Stomach (tissue), 9 donors: ENCODE data around the gene UNC79. TPM values are rescaled to one million over a fixed set of nuclear protein-coding genes. Genes with fewer than 3 reads are reported as not detected.

Source experiments
- DNase-seq, 2 donors: peaks; one replicate each; pipeline versions ENCODE4 v3.0.0 to v3.0.0-alpha.2; 2013 to 2019
- H3K27ac ChIP-seq, 5 donors: fragments of 200-600 bp in 4 of 5; sonication (generic) in 4 of 5; one replicate each; pipeline ENCODE4 v1.5.1; 2013 to 2019; ENCODE audit warnings: mild to moderate bottlenecking in 1 of 5, moderate library complexity in 1 of 5
- H3K27me3 ChIP-seq, 3 donors: fragments of 200-600 bp; sonication (generic); one replicate each; pipeline ENCODE4 v1.5.1; 2017 to 2019; ENCODE audit warnings: mixed run types in 1 of 3
- H3K36me3 ChIP-seq, 4 donors: fragments of 200-600 bp; sonication (generic); 1 replicate in 3 of 4; 2 replicates in 1 of 4; pipeline ENCODE4 v1.5.1; 2016 to 2019
- H3K4me1 ChIP-seq, 4 donors: fragments of 200-600 bp; sonication (generic); one replicate each; pipeline ENCODE4 v1.5.1; 2016 to 2019
- H3K4me3 ChIP-seq, 4 donors: fragments of 200-600 bp; sonication (generic) in 3 of 4; one replicate each; pipeline ENCODE4 v1.5.1; 2016 to 2019; ENCODE audit warnings: mild to moderate bottlenecking in 1 of 4
- H3K9me3 ChIP-seq, 4 donors: fragments of 200-600 bp; sonication (generic); one replicate each; pipeline ENCODE4 v1.5.1; 2016 to 2019
- EP300 ChIP-seq: sonication (generic); formaldehyde crosslinking; IDR thresholded peaks from one replicate; pipeline ENCODE4 v1.6.1; 2017; ENCODE audit warnings: antibody characterized with exemption
- POLR2A ChIP-seq, 4 donors: fragments of 450-650 bp; IDR thresholded peaks; one replicate each; pipeline ENCODE4 v1.6.1; 2016; ENCODE audit warnings: antibody characterized with exemption in 4 of 4, control low read depth in 2 of 4, mild to moderate bottlenecking in 1 of 4, moderate library complexity in 1 of 4
- POLR2AphosphoS5 ChIP-seq, 3 donors: sonication (generic); formaldehyde crosslinking; IDR thresholded peaks; one replicate each; pipeline ENCODE4 v1.6.1; 2016; ENCODE audit warnings: antibody characterized with exemption in 3 of 3
- WGBS, 5 donors: extraction: QIAGEN DNeasy Blood & Tissue Kit in 3 of 5; methylation state at CpG; one replicate each; pipeline versions ENCODE4 v1.1.5 to v1.1.7; 2013 to 2018; 5-methylcytosine and 5-hydroxymethylcytosine counted together
- intact Hi-C: fragments of 100-400 bp; cut with DNase I; formaldehyde crosslinking; loops from one replicate; pipeline ENCODE4 v1.15.1; 2023; ENCODE audit warnings: low total_unique reads
- polyA plus RNA-seq, 3 donors: library from polyadenylated mRNA; stranded (reverse); fragments of 200-250 nt; gene quantifications; one replicate each; pipeline ENCODE4 v1.2.3, GENCODE V29; 2013
- total RNA-seq, 5 donors: library from RNA; depleted of rRNA; stranded (reverse); fragments of >200 nt; gene quantifications; one replicate each; pipeline versions ENCODE4 v1.1.0 to v1.2.3, GENCODE V29; 2014 to 2016
- TF ChIP-seq, protein P1 (sequence below), 7 experiments: fragments of 450-650 bp in 4 of 7; fragments of 200-600 bp in 3 of 7; sonication (generic) in 3 of 7; IDR thresholded peaks; one replicate each; pipeline ENCODE4 v1.5.1; 2016 to 2019; ENCODE audit warnings: antibody characterized with exemption in 7 of 7, control low read depth in 2 of 7, mild to moderate bottlenecking in 1 of 7
- donor health status: healthy with polysubstance abuse.
- donor health status: Bipolar disorder and iron deficiency.
- donor health status: healthy.

UNC79 gene
- total and polyA plus RNA-seq, 8 donors: under 0.01 to 1.9 (median 0.35) TPM; not detected in 2

DNA sequence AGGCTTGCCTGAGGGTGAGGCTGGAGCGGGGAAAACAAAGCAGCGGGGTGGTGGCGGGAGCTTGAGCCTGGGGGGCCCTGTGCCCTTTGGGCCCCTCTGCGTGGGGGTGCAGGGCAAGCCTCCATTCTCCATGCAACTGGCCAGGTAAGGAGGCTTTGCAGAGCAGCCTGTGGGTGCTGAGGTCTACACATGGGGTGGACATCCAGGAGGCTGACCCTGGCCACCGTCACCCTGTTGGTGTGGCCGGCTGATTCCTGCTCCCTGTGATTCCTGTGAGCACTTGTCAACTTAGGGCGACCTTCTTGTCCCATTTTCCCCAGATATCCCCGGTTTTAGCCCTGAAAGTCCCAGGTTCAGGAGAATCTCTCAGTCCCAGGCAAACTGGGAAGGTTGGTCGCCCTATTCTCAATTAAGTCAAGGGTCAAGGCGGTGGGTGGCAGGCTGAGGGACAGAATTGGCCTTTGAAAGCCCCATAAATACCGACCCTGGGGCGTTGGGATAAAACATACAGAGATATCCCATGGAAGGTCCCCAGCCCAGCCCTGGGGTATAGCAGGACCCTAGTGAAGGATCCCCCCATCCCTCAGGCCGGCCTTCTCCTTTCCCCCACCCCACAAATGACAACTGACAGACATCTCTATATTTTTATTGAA is 287.1 kb downstream of the UNC79 start:
- Histone ChIP-seq H3K36me3 (peaks cover 0 to 23% (median 13%) of the 10 kb centered on the region in 4 donors), H3K9me3 (no peaks in the 10 kb centered on the region), H3K27me3 (peaks cover 0 to 26% (median under 1%) of the 10 kb centered on the region in 3 donors), H3K4me1 (no peaks in the 10 kb centered on the region), H3K4me3 (no peak overlapping the region), H3K27ac (no peak overlapping the region)
- TF ChIP-seq, protein P1, sequence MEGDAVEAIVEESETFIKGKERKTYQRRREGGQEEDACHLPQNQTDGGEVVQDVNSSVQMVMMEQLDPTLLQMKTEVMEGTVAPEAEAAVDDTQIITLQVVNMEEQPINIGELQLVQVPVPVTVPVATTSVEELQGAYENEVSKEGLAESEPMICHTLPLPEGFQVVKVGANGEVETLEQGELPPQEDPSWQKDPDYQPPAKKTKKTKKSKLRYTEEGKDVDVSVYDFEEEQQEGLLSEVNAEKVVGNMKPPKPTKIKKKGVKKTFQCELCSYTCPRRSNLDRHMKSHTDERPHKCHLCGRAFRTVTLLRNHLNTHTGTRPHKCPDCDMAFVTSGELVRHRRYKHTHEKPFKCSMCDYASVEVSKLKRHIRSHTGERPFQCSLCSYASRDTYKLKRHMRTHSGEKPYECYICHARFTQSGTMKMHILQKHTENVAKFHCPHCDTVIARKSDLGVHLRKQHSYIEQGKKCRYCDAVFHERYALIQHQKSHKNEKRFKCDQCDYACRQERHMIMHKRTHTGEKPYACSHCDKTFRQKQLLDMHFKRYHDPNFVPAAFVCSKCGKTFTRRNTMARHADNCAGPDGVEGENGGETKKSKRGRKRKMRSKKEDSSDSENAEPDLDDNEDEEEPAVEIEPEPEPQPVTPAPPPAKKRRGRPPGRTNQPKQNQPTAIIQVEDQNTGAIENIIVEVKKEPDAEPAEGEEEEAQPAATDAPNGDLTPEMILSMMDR (IDR thresholded peaks at IDR 0.05): no peak
- TF ChIP-seq EP300 (no peak), POLR2A (IDR thresholded peaks at IDR 0.05) (no peak), POLR2AphosphoS5 (IDR thresholded peaks at IDR 0.05) (no peak)
- DNase-seq: no peak
- 84 to 90% (median 89%) methylated on average over 13 of the region's 13 CpGs for WGBS, 5 donors
- intact Hi-C loops: no loop called here

DNA sequence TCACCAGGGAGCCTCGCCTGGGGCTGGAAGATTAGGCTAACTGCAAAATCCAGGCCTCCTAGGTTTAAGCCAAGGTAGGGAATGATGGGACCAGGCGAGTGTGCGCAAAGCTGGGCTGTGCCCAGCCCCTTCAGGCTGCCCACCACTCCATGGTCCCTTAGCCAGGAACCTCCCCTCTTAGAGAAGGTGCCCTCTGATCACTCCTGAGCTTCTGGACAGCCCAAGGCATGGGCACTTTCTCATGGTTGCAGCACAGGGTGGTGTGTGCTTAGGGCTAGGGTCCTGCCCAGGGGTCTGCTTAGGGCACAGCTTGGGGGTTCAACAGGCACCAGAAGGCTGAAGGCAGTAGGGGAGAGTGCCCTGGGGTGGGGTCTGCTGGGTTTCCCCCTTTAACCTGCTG is 288.5 kb downstream of the UNC79 start:
- Histone ChIP-seq H3K27ac (no peak overlapping the region), H3K27me3 (peaks cover 0 to 11% (median 0%) of the 10 kb centered on the region in 3 donors), H3K4me1 (no peaks in the 10 kb centered on the region), H3K9me3 (no peaks in the 10 kb centered on the region), H3K36me3 (peaks cover 0 to 25% (median 13%) of the 10 kb centered on the region in 4 donors), H3K4me3 (no peak overlapping the region)
- TF ChIP-seq, protein P1 (IDR thresholded peaks at IDR 0.05): no peak
- no peak for TF ChIP-seq EP300
- TF ChIP-seq POLR2AphosphoS5 (IDR thresholded peaks at IDR 0.05): no peak
- no peak for TF ChIP-seq POLR2A (IDR thresholded peaks at IDR 0.05)
- intact Hi-C loops: no loop called here
- 89 to 96% (median 91%) methylated on average over 3 of the region's 3 CpGs for WGBS, 5 donors
- DNase-seq: no peak

DNA sequence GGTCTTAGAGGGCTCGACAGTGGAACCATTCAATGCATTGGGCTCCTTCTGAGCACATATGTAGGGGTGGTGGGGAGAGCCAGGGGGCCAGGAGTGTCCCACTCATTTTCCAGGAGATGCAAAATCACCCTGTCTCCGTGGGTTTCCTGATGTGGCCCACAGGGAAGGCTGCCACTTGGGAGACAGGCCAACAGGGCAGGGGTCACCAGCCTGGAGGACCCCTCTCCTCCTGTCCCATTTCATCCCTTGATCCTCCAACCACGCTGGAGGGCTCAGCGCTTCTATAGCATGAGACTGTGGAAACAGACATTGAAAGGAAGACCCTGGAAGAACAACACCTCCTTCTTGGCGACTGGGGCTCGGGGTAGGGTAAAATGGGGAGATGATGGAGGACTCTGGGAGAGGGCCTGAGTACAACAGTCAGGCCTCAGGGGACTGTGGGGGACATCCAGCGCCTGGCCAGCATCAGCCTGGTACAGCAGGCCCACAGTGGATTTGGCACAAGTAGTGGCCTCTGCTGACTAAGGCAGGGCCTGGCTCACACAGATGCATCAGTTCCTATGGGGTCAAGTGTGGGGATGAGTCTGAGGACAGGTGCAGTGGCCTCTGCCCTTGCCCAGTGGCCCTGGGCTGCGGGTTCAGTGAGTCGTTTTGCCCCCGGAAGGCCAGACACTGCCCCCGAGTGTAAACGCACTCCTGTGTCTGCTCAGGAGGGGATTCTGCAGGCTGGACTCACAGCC is 289.5 kb downstream of the UNC79 start:
- Histone ChIP-seq H3K27ac (no peak overlapping the region), H3K4me1 (peaks cover 0 to 6% (median 0%) of the 10 kb centered on the region in 4 donors), H3K4me3 (no peak overlapping the region), H3K36me3 (peaks cover 0 to 31% (median 13%) of the 10 kb centered on the region in 4 donors), H3K27me3 (peaks cover 0 to 4% (median 0%) of the 10 kb centered on the region in 3 donors), H3K9me3 (no peaks in the 10 kb centered on the region)
- no peak for TF ChIP-seq POLR2A (IDR thresholded peaks at IDR 0.05)
- TF ChIP-seq EP300: no peak
- no peak for TF ChIP-seq POLR2AphosphoS5 (IDR thresholded peaks at IDR 0.05)
- TF ChIP-seq, protein P1 (IDR thresholded peaks at IDR 0.05): no peak
- no peak for DNase-seq
- intact Hi-C loops: no loop called here
- 79 to 88% (median 84%) methylated on average over 7 to 12 of the region's 12 CpGs for WGBS, 5 donors

DNA sequence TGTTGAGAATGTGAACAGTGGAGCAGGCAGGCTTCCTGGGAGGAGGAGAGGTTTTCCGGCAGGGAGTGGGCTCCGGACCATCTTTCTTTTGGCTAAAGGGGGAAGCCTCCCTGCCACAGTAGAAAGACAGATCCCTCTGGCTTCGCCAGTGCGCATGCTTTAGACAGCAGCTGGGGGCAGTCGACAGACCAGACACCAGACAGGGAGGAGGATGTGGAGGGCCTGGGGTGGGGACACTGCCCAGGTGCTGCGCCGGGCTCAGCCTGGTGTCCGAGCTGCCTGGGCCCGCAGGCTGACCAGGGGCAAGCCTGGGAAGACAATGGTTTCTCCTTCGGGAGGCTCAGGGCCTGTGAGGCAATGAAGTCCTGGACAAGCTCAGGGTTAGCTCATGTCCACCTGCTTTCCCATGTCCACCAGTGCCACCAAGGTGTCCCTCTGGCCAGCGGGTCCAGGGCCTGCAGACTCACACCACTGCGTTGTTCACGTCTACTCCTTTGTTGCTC is 290.3 kb downstream of the UNC79 start:
- no peak overlapping the region for H3K27ac ChIP-seq
- peaks cover 0 to 39% (median 13%) of the 10 kb centered on the region in 4 donors for H3K36me3 ChIP-seq
- H3K27me3 ChIP-seq: no peaks in the 10 kb centered on the region
- DNase-seq: no peak
- WGBS, 5 donors: 90 to 94% (median 94%) methylated on average over 12 to 13 of the region's 13 CpGs
- H3K4me3 ChIP-seq: no peak overlapping the region
- no peaks in the 10 kb centered on the region for H3K9me3 ChIP-seq
- intact Hi-C loops: no loop called here
- H3K4me1 ChIP-seq: peaks cover 0 to 6% (median 0%) of the 10 kb centered on the region in 4 donors
- TF ChIP-seq, protein P1 (IDR thresholded peaks at IDR 0.05): no peak
- no peak for TF ChIP-seq POLR2AphosphoS5 (IDR thresholded peaks at IDR 0.05)
- no peak for TF ChIP-seq EP300
- no peak for TF ChIP-seq POLR2A (IDR thresholded peaks at IDR 0.05)
